T47D (cell line): Measurements from ENCODE around the gene UPF3A.
"Not testable (repeated sequence)": the region's sequence is repeated elsewhere in the genome, so short reads cannot be mapped to it uniquely, and the experiment has no call there.

Source experiments
- DNase-seq, 2 experiments: peaks; one replicate each; pipeline versions ENCODE4 v3.0.0 to v3.0.0-alpha.2; 2011 to 2012; ENCODE audit warnings: low read depth in 1 of 2, low spot score in 1 of 2
- JUND ChIP-seq: IDR thresholded peaks from 2 replicates; pipeline ENCODE4 v1.6.1; 2012; ENCODE audit warnings: low read depth
- in situ Hi-C: cut with HindIII; loops from 2 replicates; pipeline ENCODE4 v1.10.0; 2016; ENCODE audit warnings: low sequenced_read_pairs, low pct_unique_long_range_greater_than_20kb

Gene UPF3A

GRCh38 chr13:114281351-114282040 lies at the start of gene UPF3A:
UPF3A (plus strand) TSS chr13:114281601; CDS start chr13:114281640, 39 bp downstream.
- no peak for TF ChIP-seq JUND
- peak; percentile 56 to 94 for DNase-seq
- in situ Hi-C loops: no loop called here

DNA sequence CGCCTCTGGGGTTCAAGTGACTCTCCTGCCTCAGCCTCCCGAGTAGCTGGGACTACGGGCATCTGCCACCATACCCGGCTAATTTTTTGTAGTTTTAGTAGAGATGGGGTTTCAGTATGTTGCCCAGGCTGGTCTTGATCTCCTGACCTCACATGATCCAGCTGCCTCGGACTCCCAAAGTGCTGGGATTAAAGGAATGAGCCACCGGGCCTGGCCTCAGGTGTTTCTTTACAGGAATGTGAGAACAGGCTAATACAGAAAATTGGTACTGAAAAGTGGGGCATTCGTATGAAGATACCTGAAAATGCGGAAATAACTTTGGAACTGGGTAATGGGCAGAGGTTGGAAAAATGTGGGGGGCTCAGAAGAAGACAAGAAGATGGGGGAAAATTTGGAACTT lies 49.5 kb upstream of the UPF3A start:
- TF ChIP-seq JUND: no peak
- in situ Hi-C loops: no loop called here
- no peak for DNase-seq

- DNase-seq: no peak
- in situ Hi-C loops: no loop called here
- TF ChIP-seq JUND: no peak
These were observed 47.1 kb upstream of the UPF3A start for GRCh38 chr13:114234266-114234644.

DNA sequence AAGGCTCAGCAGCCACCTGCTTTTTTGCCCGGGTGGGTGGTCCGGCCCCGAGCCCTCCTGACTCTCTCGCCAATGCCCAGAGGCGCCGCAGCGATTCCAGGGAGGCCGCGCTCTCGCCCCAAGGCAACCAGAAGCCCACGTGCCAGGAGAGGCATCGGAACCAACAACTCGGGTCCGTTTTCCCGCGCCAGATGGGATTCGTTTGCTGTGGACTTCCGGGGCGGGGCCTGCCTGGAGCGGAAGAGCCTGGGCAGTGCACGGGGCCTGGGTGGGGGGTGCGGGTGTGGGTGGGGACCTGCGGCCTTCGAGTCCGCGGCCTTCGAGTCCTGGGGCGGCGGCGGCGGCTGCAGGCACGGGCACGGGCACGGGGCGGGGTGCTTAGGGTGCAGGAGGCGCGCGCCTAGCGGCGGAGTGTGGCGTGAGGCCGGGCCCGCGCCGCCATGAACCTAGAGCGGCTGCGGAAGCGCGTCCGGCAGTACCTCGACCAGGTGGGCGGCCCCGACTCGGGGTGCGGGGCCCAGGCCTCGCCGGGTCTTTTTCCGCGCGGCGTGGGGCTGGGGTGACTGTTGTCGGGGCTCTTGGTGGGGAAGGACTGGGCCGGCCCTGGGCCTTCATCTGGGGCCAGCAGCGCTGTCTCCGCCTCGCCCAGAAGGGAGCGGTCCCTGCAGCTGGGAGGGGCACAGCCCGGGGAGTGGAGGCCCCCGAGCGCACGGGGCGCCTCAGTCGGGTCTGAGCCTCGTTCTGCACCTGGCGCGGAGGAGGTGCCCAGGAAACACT lies 46.6 kb upstream of the UPF3A start, which contains the start of gene CDC16:
Gene CDC16 (plus strand): TSS at position 253 of the 777 bp plus-strand sequence. CDS start 188 bp downstream, at position 441.
- peak; percentile 80 to 96 for DNase-seq
- in situ Hi-C loops: no loop called here
- TF ChIP-seq JUND: no peak

DNA sequence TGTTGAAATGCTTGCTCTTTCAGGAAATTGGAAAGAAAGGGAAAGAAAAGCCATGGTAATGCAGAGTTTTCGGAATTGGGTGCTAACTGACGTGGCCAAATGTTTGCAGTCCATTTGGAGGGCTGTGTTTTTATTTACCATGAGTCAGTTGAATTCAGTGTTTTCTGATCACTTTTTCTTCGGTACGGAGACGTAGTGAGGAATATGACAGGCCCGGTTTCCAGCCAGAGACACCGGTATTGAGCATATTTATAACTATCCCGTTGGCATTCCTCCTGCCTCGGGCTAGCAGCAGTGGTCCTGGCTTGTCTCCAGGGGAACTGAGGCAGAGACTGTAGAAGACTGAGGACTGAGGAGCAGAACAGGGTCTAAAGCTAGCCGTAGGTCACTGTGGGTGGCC lies 45.7 kb upstream of the UPF3A start:
- in situ Hi-C loops: no loop called here
- DNase-seq: no peak
- TF ChIP-seq JUND: no peak

DNA sequence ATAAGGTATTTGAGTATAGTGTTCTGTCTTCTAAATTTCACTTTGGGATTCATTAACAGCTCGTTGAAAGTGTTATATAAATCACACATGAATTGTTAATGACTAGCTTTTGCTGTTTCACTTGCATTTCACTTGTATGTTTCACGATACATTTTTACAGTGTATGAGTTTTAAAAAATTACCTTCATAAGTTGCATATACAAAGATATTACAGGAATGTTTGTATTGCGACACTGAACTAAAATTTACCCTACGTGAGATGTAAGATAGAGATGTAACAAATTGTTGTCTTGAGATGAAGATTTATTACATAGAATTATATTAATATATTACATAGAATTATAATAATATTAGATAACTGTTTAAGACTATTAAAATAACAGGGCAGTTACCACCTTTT lies 45.2 kb upstream of the UPF3A start:
- DNase-seq: no peak
- in situ Hi-C loops: no loop called here
- no peak for TF ChIP-seq JUND

- in situ Hi-C loops: no loop called here
- no peak for DNase-seq
- TF ChIP-seq JUND: no peak
These were observed 43.8 kb upstream of the UPF3A start for GRCh38 chr13:114237415-114238112.

- in situ Hi-C loops: no loop called here
- DNase-seq: no peak
- TF ChIP-seq JUND: no peak
These were observed 39.5 kb upstream of the UPF3A start for GRCh38 chr13:114241918-114242317.

DNA sequence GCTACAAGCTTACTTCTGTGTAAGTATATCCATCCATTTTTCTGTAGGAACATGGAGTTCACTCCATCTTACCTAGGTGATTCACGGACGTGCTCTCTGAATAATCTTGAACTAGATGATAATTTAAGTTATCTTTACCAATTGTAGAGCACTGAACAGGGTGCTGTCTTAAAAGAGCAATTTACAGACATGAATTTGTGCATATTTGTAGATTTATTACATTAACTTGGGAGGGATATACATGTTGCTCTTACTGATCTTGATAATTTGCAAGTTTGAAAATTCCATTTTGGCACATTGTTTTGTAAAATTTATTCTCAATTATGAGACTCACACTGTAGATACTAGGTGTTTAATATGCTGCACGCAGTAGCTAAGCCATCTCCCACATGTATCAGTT lies 37.4 kb upstream of the UPF3A start:
- DNase-seq: no peak
- no peak for TF ChIP-seq JUND
- in situ Hi-C loops: no loop called here

DNA sequence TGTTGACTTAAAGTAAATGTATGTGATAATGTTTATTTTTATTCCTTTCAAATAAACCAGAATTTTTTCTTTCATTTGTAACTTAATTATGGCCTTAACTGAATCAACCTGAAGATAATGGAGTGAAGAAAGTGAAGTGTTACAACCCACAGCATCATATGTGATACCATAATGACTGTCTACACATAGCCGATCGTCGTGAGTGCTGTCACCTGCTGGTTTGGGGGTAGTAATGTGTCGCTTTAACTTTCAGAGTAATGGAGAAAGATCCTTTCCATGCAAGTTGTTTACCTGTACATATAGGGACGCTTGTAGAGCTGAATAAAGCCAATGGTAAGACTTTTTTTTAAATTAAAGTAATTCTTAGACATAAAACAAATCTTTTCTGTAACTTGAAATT lies 36.8 kb upstream of the UPF3A start:
- no peak for TF ChIP-seq JUND
- in situ Hi-C loops: no loop called here
- DNase-seq: no peak

GRCh38 chr13:114248011-114248410 lies 33.4 kb upstream of the UPF3A start:
- in situ Hi-C loops: no loop called here
- no peak for TF ChIP-seq JUND
- DNase-seq: no peak

DNA sequence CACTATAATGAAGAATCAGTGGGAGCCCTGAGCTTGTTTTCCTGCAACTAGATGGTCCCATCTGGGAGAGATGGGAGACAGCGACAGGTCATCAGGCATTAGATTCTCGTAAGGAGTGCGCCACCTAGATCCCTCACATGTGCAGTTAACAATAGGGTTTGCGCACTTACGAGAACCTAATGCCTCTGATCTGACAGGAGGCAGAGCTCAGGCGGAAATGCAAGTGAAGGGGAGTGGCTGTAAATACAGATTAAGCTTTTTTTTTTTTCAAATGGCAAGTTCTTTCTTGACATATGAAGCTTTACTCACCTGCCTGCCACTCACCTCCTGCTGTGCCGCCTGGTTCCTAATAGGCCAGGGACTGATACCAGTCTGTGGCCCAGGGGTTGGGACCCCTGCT lies 32.3 kb upstream of the UPF3A start:
- TF ChIP-seq JUND: no peak
- no peak for DNase-seq
- in situ Hi-C loops: no loop called here

DNA sequence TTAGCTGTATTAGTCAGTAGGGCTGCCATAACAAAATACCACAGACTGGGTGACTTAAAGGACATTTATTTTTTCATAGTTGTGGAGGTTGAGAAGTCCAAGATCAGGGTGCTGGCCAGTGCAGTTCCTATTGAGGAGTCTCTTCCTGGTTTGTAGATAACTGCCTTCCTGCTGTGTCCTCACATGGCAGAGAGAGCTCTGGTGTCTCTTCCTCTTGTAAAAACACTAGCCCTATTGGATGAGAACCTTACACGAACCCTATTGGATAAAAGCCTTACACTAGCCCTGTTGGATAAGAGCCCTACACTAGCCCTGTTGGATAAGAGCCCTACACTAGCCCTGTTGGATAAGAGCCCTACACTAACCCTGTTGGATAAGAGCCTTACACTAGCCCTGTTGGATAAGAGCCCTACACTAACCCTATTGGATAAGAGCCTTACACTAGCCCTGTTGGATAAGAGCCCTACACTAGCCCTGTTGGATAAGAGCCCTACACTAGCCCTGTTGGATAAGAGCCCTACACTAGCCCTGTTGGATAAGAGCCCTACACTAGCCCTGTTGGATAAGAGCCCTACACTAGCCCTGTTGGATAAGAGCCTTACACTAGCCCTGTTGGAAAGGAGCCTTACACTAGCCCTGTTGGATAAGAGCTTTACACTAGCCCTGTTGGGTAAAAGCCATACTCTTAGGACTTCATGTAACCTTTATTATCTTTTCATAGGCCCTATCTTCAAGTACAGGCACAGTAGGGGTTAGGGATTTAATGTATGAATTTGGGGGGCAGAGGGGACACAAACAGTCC lies 29.6 kb upstream of the UPF3A start:
- in situ Hi-C loops, DNase-seq: not testable (repeated sequence)
